Vagina (tissue), 2 donors: ENCODE measurements around the gene ATRN. TPM values are rescaled to one million over a fixed set of nuclear protein-coding genes. Genes with fewer than 3 reads are reported as not detected.
A peak's percentile ranks its signal among the peaks of the same experiment; 100 is the strongest.

Experiments
- DNase-seq, 2 donors: peaks; one replicate each; pipeline ENCODE4 v3.0.0-alpha.2; 2017; ENCODE audit errors: extremely low spot score in 2 of 2
- H3K27ac ChIP-seq: fragments of 200-600 bp; sonication (generic); one replicate; pipeline ENCODE4 v1.5.1; 2019
- H3K27me3 ChIP-seq: fragments of 200-600 bp; sonication (generic); one replicate; pipeline ENCODE4 v1.5.1; 2019
- H3K36me3 ChIP-seq, 2 donors: fragments of 200-600 bp; sonication (generic); one replicate each; pipeline ENCODE4 v1.5.1; 2017 to 2019
- H3K4me1 ChIP-seq: fragments of 200-600 bp; sonication (generic); one replicate; pipeline ENCODE4 v1.5.1; 2019
- H3K4me3 ChIP-seq, 2 donors: fragments of 200-600 bp; sonication (generic); 1 replicate in 1 of 2; 2 replicates in 1 of 2; pipeline ENCODE4 v1.5.1; 2016 to 2019
- H3K9me3 ChIP-seq: fragments of 200-600 bp; sonication (generic); one replicate; pipeline ENCODE4 v1.5.1; 2019
- CTCF ChIP-seq, 3 experiments: fragments of 450-650 bp in 2 of 3; fragments of 200-600 bp in 1 of 3; sonication (generic) in 1 of 3; IDR thresholded peaks; one replicate each; pipeline ENCODE4 v1.5.1; 2017 to 2019; ENCODE audit warnings: antibody characterized with exemption in 3 of 3, mild to moderate bottlenecking in 2 of 3, moderate library complexity in 2 of 3
- POLR2A ChIP-seq, 2 donors: fragments of 450-650 bp; IDR thresholded peaks; one replicate each; pipeline ENCODE4 v1.6.1; 2017; ENCODE audit warnings: antibody characterized with exemption in 2 of 2, mild to moderate bottlenecking in 2 of 2, moderate library complexity in 2 of 2
- POLR2AphosphoS5 ChIP-seq, 2 donors: sonication (generic); formaldehyde crosslinking; IDR thresholded peaks; one replicate each; pipeline ENCODE4 v1.9.0; 2017; ENCODE audit warnings: antibody characterized with exemption in 2 of 2, mild to moderate bottlenecking in 2 of 2, low read depth in 1 of 2; ENCODE audit not compliant: insufficient read depth in 1 of 2
- intact Hi-C: fragments of 100-400 bp; cut with DNase I; formaldehyde crosslinking; loops from one replicate; pipeline ENCODE4 v1.15.1; 2023
- total RNA-seq: library from RNA; depleted of rRNA; stranded (reverse); fragments of >200 nt; gene quantifications from one replicate; pipeline ENCODE4 v1.2.3, GENCODE V29; 2016

Gene ATRN
- total RNA-seq, 1 donor from 2014 or later = 22.8 TPM

- DNase-seq = no peak
- intact Hi-C loops = no loop called here
- no peak overlapping the region for H3K27ac ChIP-seq
- no peak overlapping the region for H3K4me3 ChIP-seq
- H3K36me3 ChIP-seq = no peaks in the 10 kb centered on the region
- no peaks in the 10 kb centered on the region for H3K27me3 ChIP-seq
- no peak for TF ChIP-seq POLR2AphosphoS5 (IDR thresholded peaks at IDR 0.05; ENCODE audit: insufficient read depth in 1 of 2, low read depth in 1 of 2)
- no peak for TF ChIP-seq POLR2A (IDR thresholded peaks at IDR 0.05)
- no peak for TF ChIP-seq CTCF (IDR thresholded peaks at IDR 0.05)
- no peaks in the 10 kb centered on the region for H3K4me1 ChIP-seq
- H3K9me3 ChIP-seq = no peaks in the 10 kb centered on the region
Measured at GRCh38 chr20:3658019-3658715, 187.3 kb downstream of the ATRN start.

GRCh38 chr20:3658716-3659491 lies 188.1 kb downstream of the ATRN start:
- H3K4me3 ChIP-seq = no peak overlapping the region
- no peaks in the 10 kb centered on the region for H3K27me3 ChIP-seq
- H3K27ac ChIP-seq = no peak overlapping the region
- H3K9me3 ChIP-seq = no peaks in the 10 kb centered on the region
- no peaks in the 10 kb centered on the region for H3K4me1 ChIP-seq
- no peak for DNase-seq
- TF ChIP-seq POLR2AphosphoS5 (IDR thresholded peaks at IDR 0.05; ENCODE audit: insufficient read depth in 1 of 2, low read depth in 1 of 2) (no peak), CTCF (IDR thresholded peaks at IDR 0.05) (no peak), POLR2A (IDR thresholded peaks at IDR 0.05) (no peak)
- intact Hi-C loops = no loop called here
- no peaks in the 10 kb centered on the region for H3K36me3 ChIP-seq

- no peaks in the 10 kb centered on the region for H3K36me3 ChIP-seq
- TF ChIP-seq POLR2AphosphoS5 (IDR thresholded peaks at IDR 0.05; ENCODE audit: insufficient read depth in 1 of 2, low read depth in 1 of 2) = no peak
- no peak for TF ChIP-seq POLR2A (IDR thresholded peaks at IDR 0.05)
- no peak for TF ChIP-seq CTCF (IDR thresholded peaks at IDR 0.05)
- no peak for DNase-seq
- H3K9me3 ChIP-seq = no peaks in the 10 kb centered on the region
- H3K4me3 ChIP-seq = no peak overlapping the region
- H3K27me3 ChIP-seq = no peaks in the 10 kb centered on the region
- no peak overlapping the region for H3K27ac ChIP-seq
- H3K4me1 ChIP-seq = no peaks in the 10 kb centered on the region
- intact Hi-C loops = no loop called here
Measured at GRCh38 chr20:3659492-3660261, 188.9 kb downstream of the ATRN start.

GRCh38 chr20:3660262-3661059 lies 189.6 kb downstream of the ATRN start:
- no peaks in the 10 kb centered on the region for H3K9me3 ChIP-seq
- H3K4me1 ChIP-seq = no peaks in the 10 kb centered on the region
- H3K4me3 ChIP-seq = peak overlapping the region; percentile 16 to 33
- no peak for TF ChIP-seq POLR2A (IDR thresholded peaks at IDR 0.05)
- no peak for TF ChIP-seq CTCF (IDR thresholded peaks at IDR 0.05)
- TF ChIP-seq POLR2AphosphoS5 (IDR thresholded peaks at IDR 0.05; ENCODE audit: insufficient read depth in 1 of 2, low read depth in 1 of 2) = no peak
- intact Hi-C loops = no loop called here
- no peaks in the 10 kb centered on the region for H3K27me3 ChIP-seq
- no peak overlapping the region for H3K27ac ChIP-seq
- no peaks in the 10 kb centered on the region for H3K36me3 ChIP-seq
- DNase-seq = no peak
